ENCODE measurements around the gene SMIM23. TPM values are rescaled to one million over a fixed set of nuclear protein-coding genes. Genes with fewer than 3 reads are reported as not detected.

Gene SMIM23
- total and polyA plus RNA-seq, 2 donors (not counting 1 experiment from before 2014, with no cell fraction given): not detected

GRCh38 chr5:171794470-171794960, 8.9 kb downstream of the SMIM23 start:
- no peak overlapping the region for H2AFZ ChIP-seq (ENCODE audit: low read length)
- no peak overlapping the region for H3K9ac ChIP-seq (ENCODE audit: insufficient read depth, low read length)
- H3K4me1 ChIP-seq (ENCODE audit: control insufficient read depth, extremely low read depth, insufficient read depth, low read length): no peaks in the 10 kb centered on the region
- H4K20me1 ChIP-seq (ENCODE audit: control insufficient read depth, extremely low read depth, insufficient read depth, low read length): no peaks in the 10 kb centered on the region
- no peak overlapping the region for H3K27ac ChIP-seq (ENCODE audit: insufficient read depth, low read length)
- DNase-seq (ENCODE audit: low read depth in 2 of 2): no peak
- no peaks in the 10 kb centered on the region for H3K36me3 ChIP-seq (ENCODE audit: control insufficient read depth, insufficient read depth, low read length)
- H3K27me3 ChIP-seq (ENCODE audit: control insufficient read depth, insufficient read depth, low read length): peaks cover 8% of the 10 kb centered on the region
- no peak overlapping the region for H3K4me2 ChIP-seq (ENCODE audit: extremely low read depth, insufficient read depth, low read length)
- no peak for TF ChIP-seq CTCF (conservative IDR thresholded peaks at IDR 0.05 in 1 of 2, IDR thresholded peaks at IDR 0.05 in 1 of 2; ENCODE audit: low read depth in 1 of 2, low read length in 2 of 2)
- TF ChIP-seq EZH2 (IDR thresholded peaks at IDR 0.05; ENCODE audit: low read length, missing control alignments): no peak
- no peak overlapping the region for H3K4me3 ChIP-seq (replicated peaks in 1 of 4; ENCODE audit: control extremely low read depth in 1 of 4, insufficient read depth in 1 of 4, low read depth in 3 of 4, low read length in 4 of 4)
- H3K79me2 ChIP-seq (ENCODE audit: control insufficient read depth, insufficient read depth, low read length): no peaks in the 10 kb centered on the region
- no peaks in the 10 kb centered on the region for H3K9me3 ChIP-seq (ENCODE audit: control insufficient read depth, insufficient read depth, low read depth, low read length)

- Histone ChIP-seq H3K4me2 (ENCODE audit: extremely low read depth, insufficient read depth, low read length) (no peak overlapping the region), H3K9ac (ENCODE audit: insufficient read depth, low read length) (no peak overlapping the region), H3K27me3 (ENCODE audit: control insufficient read depth, insufficient read depth, low read length) (peaks cover 8% of the 10 kb centered on the region), H3K36me3 (ENCODE audit: control insufficient read depth, insufficient read depth, low read length) (no peaks in the 10 kb centered on the region), H3K79me2 (ENCODE audit: control insufficient read depth, insufficient read depth, low read length) (no peaks in the 10 kb centered on the region), H4K20me1 (ENCODE audit: control insufficient read depth, extremely low read depth, insufficient read depth, low read length) (no peaks in the 10 kb centered on the region), H2AFZ (ENCODE audit: low read length) (no peak overlapping the region), H3K4me1 (ENCODE audit: control insufficient read depth, extremely low read depth, insufficient read depth, low read length) (no peaks in the 10 kb centered on the region), H3K4me3 (replicated peaks in 1 of 4; ENCODE audit: control extremely low read depth in 1 of 4, insufficient read depth in 1 of 4, low read depth in 3 of 4, low read length in 4 of 4) (no peak overlapping the region), H3K9me3 (ENCODE audit: control insufficient read depth, insufficient read depth, low read depth, low read length) (no peaks in the 10 kb centered on the region), H3K27ac (ENCODE audit: insufficient read depth, low read length) (no peak overlapping the region)
- no peak for DNase-seq (ENCODE audit: low read depth in 2 of 2)
- TF ChIP-seq EZH2 (IDR thresholded peaks at IDR 0.05; ENCODE audit: low read length, missing control alignments) (no peak), CTCF (conservative IDR thresholded peaks at IDR 0.05 in 1 of 2, IDR thresholded peaks at IDR 0.05 in 1 of 2; ENCODE audit: low read depth in 1 of 2, low read length in 2 of 2) (no peak)
These were observed 9.8 kb downstream of the SMIM23 start for GRCh38 chr5:171795381-171795780.

GRCh38 chr5:171796436-171796835, 10.8 kb downstream of the SMIM23 start:
- H4K20me1 ChIP-seq (ENCODE audit: control insufficient read depth, extremely low read depth, insufficient read depth, low read length): no peaks in the 10 kb centered on the region
- no peak overlapping the region for H3K27ac ChIP-seq (ENCODE audit: insufficient read depth, low read length)
- H3K4me1 ChIP-seq (ENCODE audit: control insufficient read depth, extremely low read depth, insufficient read depth, low read length): no peaks in the 10 kb centered on the region
- peak in 1 of 2 donors; percentile 5 for DNase-seq (ENCODE audit: low read depth in 2 of 2)
- TF ChIP-seq CTCF (conservative IDR thresholded peaks at IDR 0.05 in 1 of 2, IDR thresholded peaks at IDR 0.05 in 1 of 2; ENCODE audit: low read depth in 1 of 2, low read length in 2 of 2): no peak
- TF ChIP-seq EZH2 (IDR thresholded peaks at IDR 0.05; ENCODE audit: low read length, missing control alignments): no peak
- no peaks in the 10 kb centered on the region for H3K79me2 ChIP-seq (ENCODE audit: control insufficient read depth, insufficient read depth, low read length)
- H3K4me2 ChIP-seq (ENCODE audit: extremely low read depth, insufficient read depth, low read length): no peak overlapping the region
- H3K4me3 ChIP-seq (replicated peaks in 1 of 4; ENCODE audit: control extremely low read depth in 1 of 4, insufficient read depth in 1 of 4, low read depth in 3 of 4, low read length in 4 of 4): no peak overlapping the region
- H3K9me3 ChIP-seq (ENCODE audit: control insufficient read depth, insufficient read depth, low read depth, low read length): no peaks in the 10 kb centered on the region
- no peak overlapping the region for H2AFZ ChIP-seq (ENCODE audit: low read length)
- no peak overlapping the region for H3K9ac ChIP-seq (ENCODE audit: insufficient read depth, low read length)
- no peaks in the 10 kb centered on the region for H3K36me3 ChIP-seq (ENCODE audit: control insufficient read depth, insufficient read depth, low read length)
- H3K27me3 ChIP-seq (ENCODE audit: control insufficient read depth, insufficient read depth, low read length): peaks cover 8% of the 10 kb centered on the region

Data from fibroblast of lung (primary cell).